Activated CD8-positive, alpha-beta memory T cell treated with anti-CD3 and anti-CD28 coated beads for 48 hours (primary cell): ENCODE measurements around the gene OSBPL9.
"Not testable (repeated sequence)": the region's sequence is repeated elsewhere in the genome, so short reads cannot be mapped to it uniquely, and the experiment has no call there.

ENCODE experiments used
- DNase-seq, 3 experiments: peaks; one replicate each; pipeline ENCODE4 v3.0.0-alpha.2; 2020; ENCODE audit warnings: low read depth in 2 of 3, low spot score in 2 of 3

OSBPL9 gene

DNA sequence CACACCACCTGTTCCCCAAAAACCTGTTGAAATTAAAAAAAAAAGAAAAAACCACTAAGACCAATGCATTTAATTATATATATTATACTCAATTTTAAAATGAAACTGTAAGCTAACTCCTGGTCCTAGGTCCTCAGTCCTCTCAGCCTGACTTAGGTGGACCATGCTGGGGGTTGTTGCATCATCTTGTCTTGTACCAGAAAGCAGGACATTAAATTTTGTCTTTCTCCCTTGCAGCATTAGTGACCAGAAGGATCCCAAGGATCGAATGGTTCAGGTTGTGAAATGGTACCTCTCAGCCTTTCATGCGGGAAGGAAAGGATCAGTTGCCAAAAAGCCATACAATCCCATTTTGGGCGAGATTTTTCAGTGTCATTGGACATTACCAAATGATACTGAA lies 164.0 kb downstream of the OSBPL9 start:
- DNase-seq: no peak

DNA sequence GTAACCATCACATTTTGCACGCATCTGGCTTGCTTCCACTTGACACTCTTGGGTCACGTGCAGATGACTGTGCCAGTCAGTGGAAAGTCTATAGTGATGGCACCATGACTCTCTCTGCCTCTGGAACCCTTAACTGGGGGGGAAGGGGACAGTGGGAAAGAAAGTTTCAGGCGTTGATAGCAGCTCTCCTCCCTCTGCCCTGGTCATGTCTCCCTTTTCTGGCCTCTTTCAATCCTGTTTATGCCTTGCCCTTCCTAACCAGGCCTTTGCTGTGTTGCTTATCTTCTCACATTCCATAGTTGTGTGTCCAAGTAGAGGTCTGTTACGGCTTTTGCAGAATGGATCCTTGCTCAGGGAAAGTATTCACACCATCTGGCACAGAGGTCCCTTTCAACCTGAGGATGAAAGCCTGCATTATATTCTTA lies 168.1 kb downstream of the OSBPL9 start:
- DNase-seq: no peak

GRCh38 chr1:51788938-51789337 lies 172.0 kb downstream of the OSBPL9 start:
- DNase-seq: no peak

GRCh38 chr1:51789342-51789741 lies 172.4 kb downstream of the OSBPL9 start:
- no peak for DNase-seq

DNA sequence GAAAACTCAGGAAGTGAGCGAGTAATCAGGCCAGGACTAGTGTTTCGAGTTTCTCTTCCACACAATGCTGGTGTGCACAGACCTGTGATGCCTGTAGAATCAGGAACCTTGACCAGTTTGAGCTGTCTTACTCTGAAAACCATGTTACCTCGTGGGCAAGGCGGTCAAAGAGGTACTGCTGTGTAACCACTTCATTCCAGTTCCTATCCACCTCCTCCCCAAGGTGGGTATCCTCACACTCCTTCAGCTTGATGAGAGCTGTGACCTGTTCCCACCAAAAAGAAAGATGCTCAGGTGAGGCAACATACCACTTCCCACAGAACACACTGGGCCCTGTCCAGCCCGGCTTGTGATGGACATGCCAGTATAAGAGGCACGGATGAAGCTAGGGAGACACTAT lies 173.5 kb downstream of the OSBPL9 start:
- DNase-seq: no peak

DNA sequence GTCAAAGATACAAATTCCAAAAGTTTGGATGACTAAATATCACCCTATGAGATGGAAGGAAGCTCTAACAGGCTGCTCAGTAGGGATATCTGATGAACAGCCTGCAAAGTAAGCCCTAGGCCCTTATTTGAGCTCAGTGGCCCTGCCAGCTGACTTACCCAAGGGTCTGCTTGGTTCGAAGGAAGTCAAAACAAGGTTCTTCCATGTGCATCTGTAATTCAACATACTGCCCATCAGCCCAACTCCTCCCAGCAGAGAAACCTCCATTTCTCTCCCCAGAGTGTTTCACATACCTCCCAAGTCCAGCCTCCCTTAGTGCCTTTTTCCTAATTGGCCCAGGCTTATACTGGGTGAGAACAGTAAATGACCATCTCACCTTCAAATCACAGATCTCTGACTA lies 175.0 kb downstream of the OSBPL9 start:
- no peak for DNase-seq

DNA sequence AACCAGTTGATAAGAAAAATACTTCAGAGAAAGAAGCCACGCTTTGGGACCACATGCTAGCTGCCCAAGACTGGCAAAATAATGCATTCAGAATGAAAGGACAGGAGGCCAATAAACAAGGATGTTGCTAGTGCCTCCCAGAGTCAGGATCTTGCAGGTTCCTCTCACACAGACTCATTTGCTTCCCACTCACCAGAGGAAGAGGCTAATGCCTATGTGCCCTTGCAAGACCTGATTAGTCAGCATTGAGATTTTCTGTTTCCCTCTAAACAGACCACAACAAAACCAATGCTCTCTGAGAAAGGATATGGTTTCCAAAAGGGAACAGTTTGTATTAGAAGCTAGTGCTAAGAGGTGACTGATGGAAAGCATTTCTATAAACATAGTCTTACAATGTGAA lies 176.0 kb downstream of the OSBPL9 start:
- no peak for DNase-seq

- no peak for DNase-seq
Observed at GRCh38 chr1:51794260-51794659, 177.4 kb downstream of the OSBPL9 start.

DNA sequence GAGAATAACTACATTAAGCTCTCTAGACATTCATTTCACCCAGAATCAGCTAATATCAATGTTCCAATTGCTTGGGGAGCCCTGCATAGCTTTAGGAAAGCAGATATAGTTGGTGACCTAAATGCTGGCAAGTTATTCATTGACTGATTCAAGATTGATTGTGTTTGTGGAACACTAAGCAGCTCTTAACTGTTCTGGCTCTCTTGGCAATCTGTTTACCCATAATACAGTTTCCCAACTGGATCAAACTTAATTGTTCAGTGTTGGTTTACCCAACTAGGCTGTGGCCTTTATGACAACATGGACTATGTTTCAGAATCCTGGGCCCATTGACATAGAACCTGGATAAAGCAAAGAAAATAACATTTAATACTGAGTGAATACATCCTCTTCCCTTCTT lies 178.0 kb downstream of the OSBPL9 start:
- no peak for DNase-seq

GRCh38 chr1:51799372-51799771 lies 182.5 kb downstream of the OSBPL9 start:
- DNase-seq: no peak

DNA sequence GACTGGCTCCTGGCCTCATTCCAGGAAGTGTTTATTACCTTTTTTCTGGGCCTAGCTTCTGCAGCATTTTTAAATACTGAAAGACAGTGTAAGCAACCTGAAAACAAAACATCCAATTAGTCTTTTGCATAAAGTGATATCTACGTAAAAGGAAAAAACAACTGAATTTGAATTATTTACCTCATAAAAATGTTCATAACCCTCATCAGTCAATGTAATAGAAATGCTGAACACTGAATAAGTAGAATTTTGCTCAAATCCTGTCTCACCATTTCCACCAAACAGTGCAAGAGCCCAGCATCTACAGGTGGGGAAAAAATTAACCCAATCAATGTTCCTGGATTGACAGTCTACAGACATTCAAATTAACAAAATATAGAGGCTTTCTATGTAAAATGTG lies 197.6 kb downstream of the OSBPL9 start:
- DNase-seq: no peak

- DNase-seq: no peak
Observed at GRCh38 chr1:51818487-51818886, 201.6 kb downstream of the OSBPL9 start.

- DNase-seq: not testable (repeated sequence)
Observed at GRCh38 chr1:51819021-51819420, 202.1 kb downstream of the OSBPL9 start.

GRCh38 chr1:51819810-51820209 lies 202.9 kb downstream of the OSBPL9 start:
- DNase-seq: no peak

- DNase-seq: no peak
Observed at GRCh38 chr1:51829058-51829457, 212.2 kb downstream of the OSBPL9 start.

- DNase-seq: no peak
Observed at GRCh38 chr1:51833700-51834099, 216.8 kb downstream of the OSBPL9 start.

- no peak for DNase-seq
Observed at GRCh38 chr1:51837243-51837642, 220.4 kb downstream of the OSBPL9 start.
